GM19239 (cell line): ENCODE results near the gene IGFBP3.

Experiments used
- DNase-seq: peaks from one replicate; pipeline ENCODE4 v3.0.0; 2011; ENCODE audit warnings: low spot score; ENCODE audit not compliant: insufficient read length
- FAIRE-seq: peaks from 2 replicates; lab custom pipeline; 2011; peaks lifted over from hg19 to GRCh38; lab: Jason Lieb, UNC

IGFBP3 gene

DNA sequence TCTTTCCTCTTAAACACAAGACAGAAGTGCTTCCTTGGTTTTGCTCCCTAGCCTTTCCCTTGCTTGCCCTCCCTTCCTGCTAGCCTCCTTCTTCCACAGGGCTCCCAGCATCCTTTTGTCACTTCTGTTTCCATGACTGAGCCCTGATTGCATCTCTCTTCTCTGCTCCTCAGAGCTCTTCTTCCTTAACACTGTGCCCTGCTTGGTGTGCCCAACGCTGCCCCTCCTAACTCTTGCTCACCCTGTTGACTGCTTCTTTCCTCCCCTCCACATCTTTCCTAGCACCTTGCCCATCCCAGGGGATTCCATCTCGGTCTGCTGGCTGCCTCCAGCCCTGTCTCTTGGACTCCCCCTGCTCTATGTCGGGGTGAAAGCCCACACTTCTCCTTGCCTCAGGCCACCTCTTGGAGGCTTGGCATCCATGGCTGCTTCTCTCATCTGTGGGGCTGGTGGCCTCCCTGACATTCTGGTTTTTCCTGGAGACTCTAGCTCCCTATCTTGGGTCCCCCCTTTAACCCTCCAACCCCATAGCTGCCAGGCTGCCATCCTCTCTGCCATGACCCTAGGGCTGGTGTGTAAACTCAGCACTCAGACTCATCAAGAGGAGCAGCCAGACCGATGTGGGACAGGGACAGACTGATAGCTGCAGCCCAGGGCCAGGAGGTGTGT, 26.9 kb downstream of the IGFBP3 start:
- FAIRE-seq (no peak), DNase-seq (no peak)

DNA sequence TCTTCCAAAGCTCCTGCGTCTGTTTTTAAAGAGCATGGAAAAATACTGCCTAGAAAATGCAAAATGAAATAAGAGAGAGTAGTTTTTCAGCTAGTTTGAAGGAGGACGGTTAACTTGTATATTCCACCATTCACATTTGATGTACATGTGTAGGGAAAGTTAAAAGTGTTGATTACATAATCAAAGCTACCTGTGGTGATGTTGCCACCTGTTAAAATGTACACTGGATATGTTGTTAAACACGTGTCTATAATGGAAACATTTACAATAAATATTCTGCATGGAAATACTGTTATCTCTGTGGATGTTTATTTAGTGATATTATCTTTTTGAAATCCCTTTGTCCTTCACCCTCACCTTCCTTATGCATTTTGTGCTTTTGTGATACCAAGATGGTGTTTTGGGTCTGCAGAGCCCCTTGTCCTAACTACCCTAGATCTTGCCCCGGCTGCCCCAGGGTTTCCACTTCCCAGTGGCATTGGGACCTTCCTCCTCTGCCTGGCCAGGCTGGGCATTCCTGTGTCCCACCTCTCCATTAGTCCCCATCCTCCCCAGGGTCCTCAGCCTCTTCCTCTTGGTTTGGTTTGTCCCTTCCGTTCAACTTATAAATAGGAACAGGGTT, 27.6 kb downstream of the IGFBP3 start:
- no peak for DNase-seq
- no peak for FAIRE-seq

DNA sequence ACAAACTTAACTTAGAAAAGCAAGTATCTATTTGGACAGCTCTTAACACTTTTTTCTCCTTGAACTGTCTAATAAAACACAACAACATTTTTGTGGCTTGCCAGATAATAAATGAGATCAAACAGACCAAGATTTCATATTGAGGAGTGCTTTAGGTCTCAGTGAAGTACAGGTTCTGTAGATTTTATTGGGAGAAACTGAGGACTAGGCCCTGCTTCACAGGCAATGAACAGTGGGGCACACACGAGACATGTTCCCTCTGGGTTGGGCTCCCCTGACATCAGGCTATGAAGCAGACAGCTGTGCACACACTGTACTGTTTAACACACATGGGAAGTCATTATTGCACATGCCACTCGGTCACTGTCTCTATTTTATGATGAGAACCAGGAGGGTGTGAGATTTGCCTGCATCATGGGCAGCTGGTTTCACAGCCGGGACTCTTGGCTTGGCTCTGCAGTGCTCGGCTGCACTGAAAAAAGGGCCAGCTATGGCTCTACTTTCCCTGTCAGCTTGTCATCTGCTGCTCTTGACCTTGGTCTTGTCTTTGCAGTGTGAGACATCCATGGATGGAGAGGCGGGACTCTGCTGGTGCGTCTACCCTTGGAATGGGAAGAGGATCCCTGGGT, 28.6 kb downstream of the IGFBP3 start:
- no peak for FAIRE-seq
- DNase-seq: no peak

DNA sequence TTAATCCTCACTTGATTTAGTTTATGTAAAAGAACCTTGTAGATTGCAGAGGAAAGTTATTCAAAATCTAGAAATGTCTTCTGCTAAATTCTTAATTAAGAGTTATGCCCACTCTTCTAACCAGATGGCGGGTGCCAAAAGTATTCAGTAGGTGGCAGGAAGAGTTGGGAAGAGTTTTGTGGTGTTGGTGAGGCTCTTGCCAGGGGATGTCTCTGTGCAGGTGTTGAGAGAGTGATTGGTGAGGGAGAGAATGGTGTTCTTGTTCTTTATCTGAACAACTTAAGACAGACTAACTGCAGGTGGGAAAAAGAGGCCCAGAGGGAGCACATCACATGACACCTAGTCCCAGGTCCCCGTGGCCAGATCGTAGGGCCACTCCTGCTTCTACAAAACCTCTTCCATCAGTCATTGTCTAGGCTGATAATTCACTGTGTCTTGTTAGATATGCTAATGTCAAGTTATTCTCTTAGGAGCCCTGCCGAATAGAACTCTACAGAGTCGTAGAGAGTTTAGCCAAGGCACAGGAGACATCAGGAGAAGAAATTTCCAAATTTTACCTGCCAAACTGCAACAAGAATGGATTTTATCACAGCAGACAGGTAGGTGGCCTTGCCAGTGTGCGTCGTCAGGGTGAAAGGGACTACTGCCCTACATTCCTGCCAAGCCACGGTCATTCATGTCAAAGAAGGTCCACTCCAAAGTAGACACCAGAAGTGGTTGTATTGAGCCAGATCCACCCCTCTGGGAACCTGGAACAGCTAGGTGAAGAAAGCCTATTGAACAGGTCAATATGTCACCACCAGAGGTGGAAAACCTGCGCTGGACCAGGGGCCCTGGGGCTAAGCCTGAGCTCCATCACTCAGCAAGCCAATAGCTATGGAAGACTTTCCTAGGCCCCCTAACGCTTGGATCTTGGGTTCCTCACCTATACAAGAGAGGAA, 29.3 kb downstream of the IGFBP3 start:
- FAIRE-seq: no peak
- DNase-seq: no peak

DNA sequence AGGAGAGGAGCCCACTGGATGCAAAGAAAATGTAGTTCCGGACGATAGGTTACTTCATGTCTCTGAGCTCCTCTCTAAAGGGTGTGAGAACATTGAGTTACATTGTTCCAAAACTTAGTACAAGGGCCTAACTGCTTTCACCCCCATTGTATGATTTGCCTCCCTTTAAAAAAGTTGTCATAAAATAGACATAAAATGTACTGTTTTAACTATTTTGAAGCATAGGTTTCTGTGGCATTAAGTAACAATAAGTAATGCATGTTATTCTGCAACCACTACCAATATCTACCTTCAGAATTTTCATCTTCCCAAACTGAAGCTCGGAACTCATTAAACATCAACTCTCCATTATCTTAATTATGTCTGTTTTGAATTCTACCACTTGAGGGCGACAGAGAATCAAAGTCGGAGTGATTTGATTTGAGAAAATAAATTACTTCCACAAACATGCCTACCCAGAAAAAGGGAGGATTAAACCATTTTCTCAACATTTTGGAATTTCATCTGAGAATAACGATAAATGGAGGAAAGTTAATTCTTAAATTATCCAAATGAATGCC, 30.1 kb downstream of the IGFBP3 start:
- no peak for DNase-seq
- FAIRE-seq: no peak

DNA sequence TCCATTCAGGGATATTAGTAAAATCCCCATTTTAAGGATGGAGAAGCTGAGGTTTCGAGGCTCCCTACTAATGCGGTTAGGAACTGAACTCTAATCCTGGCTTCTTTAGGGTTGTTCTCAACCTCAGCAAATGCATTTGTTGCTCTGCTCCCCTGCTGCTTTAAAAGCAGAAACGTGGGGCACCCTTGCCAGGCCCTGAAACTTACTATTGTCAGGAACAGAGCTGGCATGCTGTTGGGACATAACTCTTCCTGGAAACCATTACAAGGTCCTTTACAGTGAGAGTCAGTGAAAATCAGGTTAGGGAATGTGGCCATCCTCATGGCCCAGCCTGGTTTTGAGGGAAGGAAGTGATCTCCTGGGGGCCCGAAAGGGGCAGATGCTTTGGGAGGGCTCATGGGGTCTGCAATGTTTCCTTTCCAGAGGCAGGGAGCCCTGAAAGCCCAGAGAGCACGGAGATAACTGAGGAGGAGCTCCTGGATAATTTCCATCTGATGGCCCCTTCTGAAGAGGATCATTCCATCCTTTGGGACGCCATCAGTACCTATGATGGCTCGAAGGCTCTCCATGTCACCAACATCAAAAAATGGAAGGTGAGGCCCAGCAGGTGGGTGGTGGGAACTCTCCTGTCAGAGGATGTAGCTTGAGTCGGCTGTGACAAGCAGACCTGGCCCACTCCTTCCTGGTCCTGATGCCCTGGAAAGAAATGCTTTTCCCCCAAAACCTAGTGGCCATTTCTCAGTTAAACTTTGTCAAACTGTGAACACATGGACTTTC, 30.8 kb downstream of the IGFBP3 start:
- FAIRE-seq (no peak), DNase-seq (no peak)

DNA sequence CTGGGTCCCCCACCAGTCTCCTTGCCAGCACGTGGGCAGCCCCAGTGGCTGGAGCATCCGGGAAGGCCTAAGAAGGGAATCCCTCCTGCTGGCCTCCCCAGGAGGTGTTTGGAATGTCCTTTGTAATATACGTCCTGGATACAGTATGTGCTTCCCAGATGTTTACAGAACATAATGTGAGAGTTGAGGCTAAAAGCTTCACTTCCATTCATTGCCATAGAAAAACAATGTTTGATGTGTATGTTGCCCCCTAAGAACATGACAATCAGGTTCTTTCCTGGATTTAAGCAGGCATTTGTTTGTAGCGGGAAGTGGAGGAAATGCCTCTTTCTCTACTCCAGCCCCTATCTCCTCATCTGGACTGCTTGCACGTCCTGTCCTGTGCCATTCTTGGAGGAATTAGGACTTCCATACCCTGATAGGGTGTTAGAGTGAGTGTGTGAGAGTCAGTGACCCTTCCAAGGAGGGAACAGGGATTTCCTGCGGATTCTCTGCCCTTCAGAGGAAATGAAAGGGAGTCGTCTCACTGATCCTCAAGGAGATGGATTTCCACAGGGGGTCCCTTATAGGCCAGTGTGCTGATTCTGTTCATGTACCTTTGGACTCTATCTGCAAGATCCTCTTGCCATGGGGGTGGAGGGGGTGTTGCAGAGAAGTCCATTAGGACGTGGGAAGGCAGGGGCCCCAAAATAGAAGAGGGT, 31.6 kb downstream of the IGFBP3 start:
- FAIRE-seq (no peak), DNase-seq (no peak)

DNA sequence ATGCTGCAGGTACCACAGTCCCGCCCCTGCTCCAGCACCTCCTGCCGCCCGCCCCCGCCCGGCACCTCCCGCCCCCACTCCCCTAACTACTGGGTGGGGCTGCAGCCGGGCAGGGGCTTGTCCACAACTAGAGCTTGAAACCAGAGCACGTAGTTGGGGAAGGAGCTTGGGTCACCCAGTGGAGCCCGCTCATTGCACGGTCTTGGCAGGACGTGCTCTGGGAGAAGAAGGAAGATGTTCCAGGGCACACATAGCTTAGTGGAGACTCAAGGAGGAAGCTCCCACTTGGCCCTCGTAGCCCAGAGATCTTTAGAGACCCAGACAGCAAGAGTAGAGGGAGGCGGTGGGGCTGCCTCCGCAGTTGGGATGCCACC, 32.1 kb downstream of the IGFBP3 start:
- DNase-seq (no peak), FAIRE-seq (no peak)

DNA sequence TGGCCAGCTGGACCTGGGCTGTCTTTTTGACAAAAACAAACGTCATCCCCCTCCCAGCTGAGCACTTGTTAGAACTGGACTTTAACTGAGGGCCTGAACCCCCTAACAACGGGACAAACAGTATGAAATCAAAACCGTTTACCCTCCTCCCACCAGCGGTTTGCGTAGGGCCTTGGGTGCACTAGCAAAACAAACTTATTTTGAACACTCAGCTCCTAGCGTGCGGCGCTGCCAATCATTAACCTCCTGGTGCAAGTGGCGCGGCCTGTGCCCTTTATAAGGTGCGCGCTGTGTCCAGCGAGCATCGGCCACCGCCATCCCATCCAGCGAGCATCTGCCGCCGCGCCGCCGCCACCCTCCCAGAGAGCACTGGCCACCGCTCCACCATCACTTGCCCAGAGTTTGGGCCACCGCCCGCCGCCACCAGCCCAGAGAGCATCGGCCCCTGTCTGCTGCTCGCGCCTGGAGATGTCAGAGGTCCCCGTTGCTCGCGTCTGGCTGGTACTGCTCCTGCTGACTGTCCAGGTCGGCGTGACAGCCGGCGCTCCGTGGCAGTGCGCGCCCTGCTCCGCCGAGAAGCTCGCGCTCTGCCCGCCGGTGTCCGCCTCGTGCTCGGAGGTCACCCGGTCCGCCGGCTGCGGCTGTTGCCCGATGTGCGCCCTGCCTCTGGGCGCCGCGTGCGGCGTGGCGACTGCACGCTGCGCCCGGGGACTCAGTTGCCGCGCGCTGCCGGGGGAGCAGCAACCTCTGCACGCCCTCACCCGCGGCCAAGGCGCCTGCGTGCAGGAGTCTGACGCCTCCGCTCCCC, 32.7 kb downstream of the IGFBP3 start, which contains the start of gene IGFBP1:
Gene IGFBP1 (plus strand): TSS at position 304 of the 808 bp plus-strand sequence. CDS start 165 bp downstream, at position 469.
- FAIRE-seq: no peak

DNA sequence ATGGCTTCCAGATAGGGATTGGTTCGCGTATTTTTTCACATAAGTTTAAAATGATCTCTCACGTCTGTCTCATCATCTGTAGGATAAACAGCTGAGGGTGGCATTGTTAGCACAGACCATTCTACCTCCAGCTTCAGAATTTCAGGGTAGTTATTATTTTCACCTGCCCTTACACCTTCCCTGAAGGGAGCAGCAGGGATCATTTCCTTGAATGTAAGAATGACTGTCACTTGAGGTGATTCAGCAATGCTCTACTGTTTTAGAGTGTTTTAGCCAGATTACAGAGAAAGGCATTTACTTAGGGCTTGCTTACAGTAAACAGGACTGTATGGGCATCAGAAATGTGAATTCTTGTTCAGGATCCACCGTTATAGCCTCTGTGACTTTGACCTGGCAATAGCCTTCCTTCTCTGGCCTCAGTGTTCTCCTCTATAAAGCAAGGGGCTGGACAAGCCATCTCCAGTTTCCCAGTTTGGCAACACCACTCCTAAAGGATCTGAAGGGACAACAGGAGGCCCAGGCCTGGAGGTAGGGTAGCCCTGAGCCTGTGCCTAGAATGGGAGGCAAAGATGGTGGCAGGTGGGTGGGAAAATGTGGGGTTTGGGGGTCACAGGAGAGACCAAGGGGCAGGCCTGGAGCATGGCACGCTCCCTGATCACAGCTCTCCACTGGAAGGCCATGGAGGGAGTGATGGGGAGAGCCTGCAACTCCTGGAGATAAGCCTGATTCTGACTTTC, 34.0 kb downstream of the IGFBP3 start:
- no peak for FAIRE-seq
- DNase-seq: no peak

More for the DNA sequence above, 32.7 kb downstream of the IGFBP3 start, which contains the start of gene IGFBP1:
- DNase-seq: no peak

DNA sequence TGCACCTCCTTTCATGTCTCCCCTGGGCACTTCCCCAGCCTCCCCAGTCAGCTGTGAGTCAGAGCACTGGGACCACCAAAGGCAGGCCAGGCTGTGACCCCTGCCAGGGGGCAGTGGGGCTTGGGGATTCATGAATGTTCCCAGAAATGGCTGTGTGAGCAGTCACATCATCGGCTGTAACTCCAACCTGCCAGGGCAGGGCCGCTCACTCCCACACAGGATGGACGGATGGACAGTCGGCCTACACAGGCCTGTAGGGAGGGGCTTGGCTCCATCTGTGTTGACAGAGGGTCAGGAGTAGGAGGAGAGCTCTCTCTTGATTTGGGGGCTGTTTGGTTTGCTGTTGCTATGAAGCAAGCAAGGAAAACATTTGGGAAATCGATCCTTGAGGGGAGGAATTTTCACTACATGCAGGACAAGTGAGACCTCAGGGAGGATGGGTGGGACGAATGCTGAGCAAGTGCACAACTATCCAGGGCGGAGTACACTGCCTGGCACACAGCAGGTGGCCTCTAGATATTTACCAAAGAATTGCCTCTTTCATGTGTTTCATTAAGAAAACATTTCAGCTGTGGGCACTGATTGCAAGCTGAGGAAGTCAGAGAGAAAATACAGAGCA, 35.7 kb downstream of the IGFBP3 start:
- FAIRE-seq (no peak), DNase-seq (no peak)

DNA sequence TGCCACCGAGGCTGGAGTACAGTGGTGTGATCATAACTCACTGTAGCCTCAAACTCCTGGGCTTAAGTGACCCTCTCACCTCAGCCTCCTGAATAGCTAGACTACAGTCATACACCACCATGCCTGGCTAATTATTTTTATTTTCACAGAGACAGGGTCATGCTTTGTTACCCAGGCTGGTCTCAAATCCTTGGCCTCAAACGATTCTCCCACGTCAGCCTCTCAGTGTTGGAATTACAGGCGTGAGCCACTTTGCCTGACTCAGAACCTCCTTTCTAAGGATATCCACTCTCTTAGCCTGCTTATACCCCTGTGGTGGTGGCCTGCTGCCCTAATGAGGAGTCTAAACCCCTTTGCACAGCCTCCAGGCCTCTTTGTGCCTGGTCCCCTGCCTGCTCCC, 36.9 kb downstream of the IGFBP3 start:
- FAIRE-seq: no peak

DNA sequence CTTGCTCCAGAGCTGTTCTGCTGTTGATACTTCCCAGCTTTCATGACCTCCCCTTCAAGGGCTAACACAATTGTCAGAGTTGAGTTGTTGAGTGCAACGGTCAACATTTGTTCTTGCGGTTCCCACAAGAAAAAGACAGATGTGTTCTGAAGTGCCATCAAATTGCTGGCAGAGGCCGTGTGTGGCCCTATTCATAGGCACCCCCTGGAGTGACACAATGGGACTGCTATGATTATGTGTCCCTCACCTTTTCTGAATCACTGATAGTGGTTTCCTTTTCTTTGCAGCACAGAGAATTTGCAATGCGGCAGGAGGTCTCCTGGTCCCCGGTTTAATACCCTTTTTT, 38.6 kb downstream of the IGFBP3 start:
- DNase-seq (no peak), FAIRE-seq (no peak)

More for the DNA sequence above, 36.9 kb downstream of the IGFBP3 start:
- no peak for DNase-seq

DNA sequence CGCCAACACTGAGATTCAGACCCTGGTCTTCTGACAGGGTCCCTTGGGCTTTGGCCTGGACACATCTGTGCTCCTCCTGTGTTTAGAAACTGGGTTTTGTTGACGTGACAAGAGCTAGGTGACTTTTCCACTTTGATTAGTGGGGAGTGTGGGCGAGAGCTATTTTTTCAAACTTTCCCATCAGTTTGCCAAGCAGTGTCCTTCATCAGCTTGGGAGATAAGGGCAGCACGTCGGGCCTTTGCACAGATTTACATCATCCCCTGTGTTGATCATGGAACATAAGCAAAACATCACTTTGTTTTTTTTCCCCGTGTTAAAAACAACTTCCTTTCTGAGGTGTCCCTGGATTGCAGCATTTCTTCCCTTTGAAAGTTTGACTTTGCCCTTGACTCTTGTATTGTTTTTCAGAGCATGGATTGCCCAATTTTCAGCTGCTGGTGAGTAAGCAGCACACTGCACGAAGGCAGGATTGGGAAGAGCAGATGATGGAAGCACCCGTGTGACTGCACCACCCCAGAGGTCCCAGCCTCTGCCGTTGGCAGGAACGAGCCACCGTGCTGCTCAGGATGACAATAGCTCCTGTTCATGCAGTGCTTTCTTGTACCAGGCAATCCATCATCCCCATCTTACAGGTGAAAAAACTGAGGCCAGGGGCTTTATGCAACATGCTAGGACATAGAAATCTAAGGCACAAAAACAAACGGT, 39.2 kb downstream of the IGFBP3 start:
- no peak for FAIRE-seq

DNA sequence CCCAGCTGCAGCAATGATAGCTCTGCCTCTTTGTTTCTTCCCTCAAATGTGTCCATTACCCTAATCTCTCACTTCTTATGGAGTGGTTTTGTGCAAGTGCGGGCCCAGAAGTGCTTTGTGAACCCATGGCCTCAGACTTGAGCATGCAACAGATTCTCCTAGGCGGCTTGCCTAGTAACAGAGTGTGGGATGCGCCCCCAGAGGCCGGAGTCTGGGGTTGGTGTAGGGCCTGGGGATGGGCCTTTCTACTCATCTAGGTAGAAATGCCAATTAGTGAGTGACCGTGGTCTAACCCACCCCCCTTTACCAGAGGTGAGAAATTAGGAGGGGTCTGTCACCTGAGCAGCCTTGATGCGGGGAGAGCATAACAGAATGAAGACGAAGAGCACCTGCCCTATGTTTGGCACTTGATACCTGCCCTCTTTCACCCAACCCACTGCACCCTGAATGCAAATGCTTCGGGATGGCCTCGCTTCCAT, 39.8 kb downstream of the IGFBP3 start:
- FAIRE-seq: no peak

More for the DNA sequence above, 39.2 kb downstream of the IGFBP3 start:
- DNase-seq: no peak

DNA sequence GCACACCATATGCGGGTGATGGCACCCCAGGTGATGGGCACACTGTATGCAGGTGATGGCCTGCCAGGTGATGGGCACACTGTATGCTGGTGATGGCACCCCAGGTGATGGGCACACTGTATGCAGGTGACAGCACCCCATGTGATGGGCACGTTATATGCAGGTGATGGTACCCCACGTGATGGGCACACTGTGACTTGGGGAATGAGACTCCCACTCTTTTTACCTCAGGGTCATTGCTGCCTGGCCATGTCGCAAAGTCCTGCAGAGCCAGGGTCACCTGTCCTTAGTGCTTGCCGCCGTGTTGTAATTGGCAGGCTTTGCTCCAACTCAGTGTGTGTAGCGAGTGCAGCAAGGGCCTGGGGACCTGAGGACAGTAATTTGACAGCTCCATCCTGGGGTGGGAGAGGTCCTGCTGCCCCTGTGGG, 40.6 kb downstream of the IGFBP3 start:
- FAIRE-seq (no peak), DNase-seq (no peak)

More for the DNA sequence above, 39.8 kb downstream of the IGFBP3 start:
- DNase-seq: no peak
